G401 (cell line): Measurements from ENCODE around the gene DLX3. TPM values are rescaled to one million over a fixed set of nuclear protein-coding genes. Genes with fewer than 3 reads are reported as not detected.

Source experiments
- DNase-seq: peaks from one replicate; pipeline ENCODE4 v3.0.0-alpha.2; 2015; ENCODE audit warnings: low spot score
- in situ Hi-C: cut with HindIII; loops from 2 replicates; pipeline ENCODE4 v1.10.0; 2016; ENCODE audit warnings: low sequenced_read_pairs, mixed read lengths
- total RNA-seq: library from RNA; depleted of rRNA; stranded (reverse); fragments of >200 nt; shearing (Covaris generic); gene quantifications from 2 replicates; pipeline ENCODE4 v1.2.3, GENCODE V29; 2014

Gene DLX3
- total RNA-seq, 1 experiment from 2014 or later: 11.2 TPM

DNA sequence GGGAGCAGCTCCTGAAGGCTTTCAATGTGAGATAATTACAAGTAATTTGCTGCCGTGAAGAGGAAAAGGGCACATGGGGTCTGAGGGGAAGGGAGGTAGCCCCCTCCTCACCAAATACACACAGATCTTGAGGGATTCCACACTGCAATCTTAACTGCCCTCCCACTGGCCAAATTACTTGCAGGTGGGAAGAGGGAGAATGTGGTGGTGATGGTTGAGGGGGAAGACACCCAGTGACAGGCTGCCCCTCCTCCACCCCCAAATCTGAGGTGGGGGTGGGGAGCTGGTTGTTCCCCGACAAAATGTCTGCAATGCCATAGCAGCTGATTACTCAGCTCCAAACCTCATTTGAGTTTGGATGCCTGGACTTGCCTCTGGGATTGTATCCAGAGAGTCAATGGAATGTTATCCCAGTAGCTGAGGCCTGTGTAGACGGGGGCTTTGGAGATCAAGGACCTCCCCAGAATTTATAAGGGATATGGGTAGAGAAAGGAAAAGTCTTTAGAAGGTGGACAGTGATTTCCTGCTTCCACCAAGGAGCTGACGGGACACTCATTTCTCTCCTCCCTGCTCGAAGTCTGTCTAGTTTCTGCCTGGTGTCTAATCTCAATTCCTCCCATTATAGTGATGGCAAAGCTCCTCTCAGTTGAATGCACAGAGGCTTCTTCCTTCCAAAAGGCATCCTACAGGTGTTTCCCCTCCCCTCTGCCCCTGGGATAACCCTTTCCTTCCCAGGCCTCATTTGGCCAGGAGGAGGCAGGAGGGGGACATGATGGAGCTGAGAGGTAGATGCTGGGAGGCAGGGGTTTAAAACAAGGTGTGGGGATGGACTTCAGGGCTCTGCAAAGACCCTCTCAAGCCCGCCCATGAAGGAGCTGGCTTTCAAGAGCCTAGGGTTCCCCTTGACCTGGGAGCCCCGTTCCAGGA is 17.3 kb downstream of the DLX3 start:
- in situ Hi-C loops: loop anchor here (5.0 kb wide), 1 partner anchor 95 kb away; no protein-coding TSS in a partner anchor
- DNase-seq: no peak

DNA sequence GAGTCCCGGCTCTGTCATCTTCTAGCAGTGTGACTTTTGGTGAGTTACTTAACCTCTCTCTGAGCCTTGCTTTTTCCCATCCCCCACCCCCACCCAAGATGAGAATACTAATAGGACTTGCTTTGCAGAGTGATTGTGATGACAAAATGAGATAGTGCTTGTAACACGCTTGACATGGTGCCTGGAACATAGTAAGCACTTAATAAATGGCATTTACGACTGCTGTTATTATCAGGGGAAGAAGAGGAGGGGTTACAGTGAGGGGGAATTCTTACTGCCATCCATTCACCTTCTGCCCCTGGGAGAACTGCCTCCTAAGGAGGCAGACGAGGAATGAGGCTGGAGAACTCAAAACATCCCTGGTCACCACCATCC is 18.2 kb downstream of the DLX3 start:
- DNase-seq: peak; percentile 45
- in situ Hi-C loops: loop anchor here (5.0 kb wide), 1 partner anchor 95 kb away; no protein-coding TSS in a partner anchor

DNA sequence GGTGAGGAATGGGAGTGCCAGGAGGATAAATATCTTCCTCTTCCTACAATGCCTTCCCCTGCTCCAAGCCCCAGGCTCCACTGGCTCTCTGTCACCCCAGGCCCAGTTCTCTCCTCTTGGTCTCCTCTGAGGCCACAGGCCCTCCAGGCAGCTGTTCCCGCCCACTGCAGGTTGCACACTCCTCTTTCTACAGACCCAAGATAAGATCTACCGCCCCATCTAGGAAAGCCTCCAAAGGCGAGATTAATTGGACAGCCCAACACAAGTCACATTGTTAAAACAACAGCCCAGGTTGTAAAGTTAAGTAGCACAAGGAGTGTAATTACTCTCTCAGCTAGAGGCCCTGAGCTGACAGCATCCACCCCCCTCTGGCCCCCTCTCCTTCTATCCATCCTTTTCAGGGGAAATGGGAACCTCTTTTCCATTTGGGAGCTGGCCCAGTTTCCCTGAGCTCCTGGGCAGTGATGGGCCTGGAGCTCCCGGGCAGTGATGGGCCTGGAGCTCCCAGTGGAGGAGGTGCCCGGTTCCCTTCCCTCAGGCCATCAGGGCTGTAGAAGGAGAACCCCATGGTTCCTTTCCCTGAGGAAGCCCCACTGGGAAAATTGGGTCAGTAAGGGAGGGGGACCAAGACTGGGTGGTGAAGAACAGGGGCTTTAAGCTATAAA is 18.7 kb downstream of the DLX3 start:
- DNase-seq: peak; percentile 65
- in situ Hi-C loops: loop anchor here (5.0 kb wide), 1 partner anchor 94 kb away; no protein-coding TSS in a partner anchor

DNA sequence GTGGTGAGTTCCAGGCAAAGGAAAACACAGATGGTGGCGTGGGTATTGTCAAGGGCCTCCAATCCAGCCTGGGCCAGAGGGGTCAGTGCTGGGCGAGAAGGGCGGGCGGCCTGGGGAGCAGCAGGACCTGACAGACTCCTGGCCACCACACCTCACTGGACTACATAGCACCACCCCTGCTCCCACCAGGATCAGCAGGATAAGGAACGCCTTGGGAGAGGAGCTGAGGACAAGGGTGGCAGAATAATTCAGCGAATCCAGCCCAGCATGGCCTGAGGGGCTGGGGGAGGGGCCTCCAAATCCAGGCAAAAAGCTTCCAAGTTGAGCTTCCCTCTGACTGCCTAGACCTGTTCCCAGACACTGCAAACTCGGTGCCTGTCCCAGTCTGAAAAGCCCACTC is 19.5 kb downstream of the DLX3 start:
- in situ Hi-C loops: loop anchor here (5.0 kb wide), 1 partner anchor 93 kb away; no protein-coding TSS in a partner anchor
- no peak for DNase-seq

DNA sequence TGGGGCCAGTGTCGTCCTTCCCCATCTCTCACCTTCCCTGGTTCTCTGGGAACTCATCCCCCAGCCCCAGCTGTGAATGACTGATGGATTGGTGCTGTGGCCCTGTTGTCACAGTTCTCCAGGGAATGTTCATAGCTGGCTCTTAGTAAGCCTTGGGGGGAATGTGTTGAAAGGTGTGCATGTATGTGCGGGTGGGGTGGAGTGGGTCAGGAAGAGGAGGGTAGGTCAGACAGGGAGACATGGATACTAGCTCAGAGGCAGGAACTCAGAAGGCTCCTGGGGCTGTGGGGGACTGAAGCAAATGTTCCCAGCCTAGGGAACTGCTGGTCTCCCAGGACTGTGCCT is 21.8 kb downstream of the DLX3 start:
- in situ Hi-C loops: no loop called here
- DNase-seq: no peak

DNA sequence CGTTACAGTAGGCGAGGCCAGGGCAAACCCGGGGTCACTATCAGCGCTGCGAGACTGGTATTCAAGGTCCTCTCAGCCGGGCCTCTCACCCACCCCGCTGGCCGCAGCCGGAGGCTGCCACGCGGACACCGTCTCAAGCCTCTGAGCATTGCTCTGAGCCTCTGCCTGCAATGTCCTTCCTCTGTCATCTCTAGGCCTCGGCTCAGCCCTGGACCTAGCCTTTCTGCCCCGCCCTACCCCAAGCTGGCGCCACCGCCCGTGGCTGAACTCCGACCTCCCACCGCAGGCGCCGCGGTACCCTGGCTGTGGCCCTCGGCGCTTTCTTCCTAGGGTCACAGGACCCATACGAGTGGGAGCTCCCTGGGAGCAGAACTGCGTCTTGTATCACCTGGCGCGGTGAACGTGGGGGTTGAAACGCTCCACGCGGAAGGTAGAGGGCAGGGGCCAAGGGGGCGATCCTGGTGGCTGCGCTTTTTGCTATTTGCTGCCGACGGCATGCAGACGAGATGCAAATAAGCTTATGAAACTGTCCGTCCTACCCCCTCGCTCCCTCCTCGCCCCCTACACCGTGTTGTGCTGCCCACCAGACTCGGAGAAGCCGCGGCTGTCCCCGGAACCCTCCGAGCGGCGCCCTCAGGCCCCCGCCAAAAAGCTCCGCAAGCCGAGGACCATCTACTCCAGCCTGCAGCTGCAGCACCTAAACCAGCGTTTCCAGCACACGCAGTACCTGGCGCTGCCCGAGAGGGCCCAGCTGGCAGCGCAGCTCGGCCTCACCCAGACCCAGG is 22.3 kb downstream of the DLX3 start:
- in situ Hi-C loops: no loop called here
- DNase-seq: no peak

DNA sequence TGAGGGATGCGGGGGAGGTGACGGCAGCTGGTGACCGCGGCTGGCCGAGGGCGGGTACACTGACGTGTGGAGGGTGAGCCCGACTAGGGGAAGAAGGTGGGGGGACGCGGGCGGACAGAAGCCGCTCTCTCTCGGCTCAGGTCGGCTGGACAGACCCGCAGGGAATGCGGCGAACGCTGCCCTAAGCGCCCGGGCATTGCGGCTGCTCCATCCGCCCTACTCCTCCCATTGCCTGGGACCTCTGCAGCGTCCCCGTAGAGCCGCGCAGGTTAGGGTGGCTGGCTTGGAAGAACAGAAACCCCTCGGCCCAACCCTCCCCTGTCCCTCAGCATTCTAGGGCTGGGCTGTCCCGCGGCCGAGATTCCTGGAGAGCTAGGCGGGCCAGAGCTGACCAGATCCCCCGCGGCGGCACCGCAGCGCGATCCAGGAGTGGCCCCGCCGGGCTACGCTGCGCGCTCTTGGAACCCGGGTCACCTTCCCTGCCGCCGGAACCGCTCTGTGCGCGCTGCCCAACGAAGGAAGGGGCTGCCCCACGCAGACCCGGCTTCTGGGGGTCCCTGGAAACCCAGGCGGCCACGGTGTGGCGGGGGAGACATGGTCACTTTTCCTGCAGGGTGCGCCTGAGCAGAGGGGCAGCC is 23.1 kb downstream of the DLX3 start:
- in situ Hi-C loops: no loop called here
- DNase-seq: no peak

DNA sequence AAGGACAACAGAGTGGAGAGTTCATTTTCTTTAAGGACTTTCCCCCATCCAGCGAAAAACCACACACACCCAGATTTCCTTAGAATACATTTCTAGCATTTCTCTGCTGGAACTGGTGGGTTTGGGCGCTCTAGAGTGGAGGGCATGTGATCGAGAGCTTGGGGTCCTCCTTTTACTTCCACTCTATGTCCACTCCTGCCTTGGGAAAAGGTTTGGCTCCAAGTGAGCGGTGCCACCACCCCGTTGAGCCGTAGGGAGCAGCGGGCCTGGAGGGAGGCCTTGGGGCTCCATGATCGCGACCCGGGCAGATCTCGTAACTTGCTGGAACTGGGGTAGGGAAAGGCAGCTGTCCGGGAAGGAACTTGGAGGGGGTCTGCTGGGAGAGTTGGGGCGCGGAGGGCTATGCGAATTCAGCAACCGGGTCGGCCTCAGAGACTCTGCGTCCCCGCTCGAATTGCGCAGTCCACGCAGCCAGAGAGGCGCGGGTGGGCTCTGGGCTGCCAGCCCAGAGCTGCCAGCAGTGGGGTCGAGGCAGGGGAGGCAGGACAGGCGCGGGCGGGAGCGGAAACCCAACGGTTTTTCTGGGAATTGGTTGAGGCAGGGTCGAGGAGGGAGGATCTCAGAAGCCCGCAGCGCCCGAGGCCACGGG is 23.7 kb downstream of the DLX3 start:
- no peak for DNase-seq
- in situ Hi-C loops: no loop called here

DNA sequence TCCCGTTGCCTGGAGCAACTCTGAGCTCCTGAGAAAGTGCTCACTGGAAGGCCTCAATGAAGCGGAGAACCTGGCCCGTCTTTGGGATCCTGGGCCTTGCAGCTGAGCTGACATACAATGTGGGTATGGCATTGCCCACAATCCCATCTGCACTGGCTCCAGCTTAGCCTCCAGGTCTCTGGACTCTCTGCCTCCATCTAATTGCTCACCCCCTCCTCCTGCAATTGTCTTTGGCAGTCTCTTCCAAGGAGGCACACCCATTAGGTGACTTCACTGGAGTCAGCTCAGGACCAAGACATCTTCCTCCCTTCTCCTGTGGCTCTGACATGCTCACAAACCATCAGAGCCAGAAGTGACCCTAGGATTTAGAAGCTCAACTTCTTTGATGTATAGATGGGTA is 24.5 kb downstream of the DLX3 start:
- in situ Hi-C loops: no loop called here
- DNase-seq: no peak

DNA sequence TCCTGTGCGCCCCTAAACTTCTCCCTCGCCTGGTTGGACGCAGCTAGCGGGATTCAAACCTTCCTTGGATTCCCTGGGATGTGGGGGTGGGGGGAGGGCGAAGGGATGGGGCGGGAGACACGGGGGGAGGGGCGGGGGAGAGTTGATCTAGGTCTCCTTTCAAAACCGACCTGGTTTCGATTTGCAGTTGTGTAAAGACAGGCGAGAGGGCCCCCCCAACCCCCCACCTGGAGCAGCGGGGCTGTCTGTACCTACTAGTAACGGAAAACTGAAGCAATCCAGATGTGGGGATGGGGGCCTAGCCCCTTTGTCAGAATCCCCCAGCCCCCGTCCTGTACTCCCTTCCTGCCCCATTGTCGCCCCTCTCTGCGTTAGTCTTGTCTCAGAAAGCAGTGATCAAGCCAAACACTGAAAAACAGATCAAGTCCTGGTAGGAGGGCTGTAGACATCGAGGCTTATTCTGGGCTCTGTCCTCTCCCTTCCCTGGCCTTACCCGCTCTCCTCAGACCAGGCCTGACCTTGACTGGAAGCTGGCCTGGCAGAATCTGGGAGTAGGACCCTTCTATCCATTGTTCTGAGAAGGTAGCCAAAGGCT is 25.1 kb downstream of the DLX3 start:
- in situ Hi-C loops: no loop called here
- no peak for DNase-seq

DNA sequence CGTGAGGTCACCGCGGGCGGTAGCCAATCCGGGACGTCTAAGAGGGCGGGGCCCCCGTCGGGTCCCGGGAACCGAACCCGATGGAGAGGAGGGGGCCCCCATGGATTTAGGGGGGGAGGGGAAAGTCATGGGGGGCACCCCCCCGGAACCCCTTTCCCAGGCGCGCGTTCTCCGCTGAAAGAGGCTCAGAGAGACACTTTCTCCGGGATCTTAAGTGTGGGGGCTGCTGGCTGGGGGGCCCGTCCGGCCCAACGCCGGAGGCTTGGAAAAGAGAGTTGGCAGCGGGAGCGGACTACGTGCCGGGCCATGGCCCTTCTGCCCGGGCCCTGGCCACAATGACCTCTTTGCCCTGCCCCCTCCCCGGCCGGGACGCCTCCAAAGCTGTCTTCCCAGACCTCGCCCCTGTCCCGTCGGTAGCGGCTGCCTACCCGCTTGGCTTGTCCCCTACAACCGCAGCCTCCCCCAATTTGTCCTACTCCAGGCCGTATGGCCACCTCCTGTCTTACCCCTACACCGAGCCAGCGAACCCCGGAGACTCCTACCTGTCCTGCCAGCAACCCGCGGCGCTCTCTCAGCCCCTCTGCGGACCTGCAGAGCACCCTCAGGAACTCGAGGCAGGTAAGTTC is 25.8 kb downstream of the DLX3 start, which contains the start of gene DLX4:
DLX4 (plus strand) TSS at position 57 of the 626 bp plus-strand sequence; CDS start at position 336, 279 bp downstream.
- no peak for DNase-seq
- in situ Hi-C loops: no loop called here

DNA sequence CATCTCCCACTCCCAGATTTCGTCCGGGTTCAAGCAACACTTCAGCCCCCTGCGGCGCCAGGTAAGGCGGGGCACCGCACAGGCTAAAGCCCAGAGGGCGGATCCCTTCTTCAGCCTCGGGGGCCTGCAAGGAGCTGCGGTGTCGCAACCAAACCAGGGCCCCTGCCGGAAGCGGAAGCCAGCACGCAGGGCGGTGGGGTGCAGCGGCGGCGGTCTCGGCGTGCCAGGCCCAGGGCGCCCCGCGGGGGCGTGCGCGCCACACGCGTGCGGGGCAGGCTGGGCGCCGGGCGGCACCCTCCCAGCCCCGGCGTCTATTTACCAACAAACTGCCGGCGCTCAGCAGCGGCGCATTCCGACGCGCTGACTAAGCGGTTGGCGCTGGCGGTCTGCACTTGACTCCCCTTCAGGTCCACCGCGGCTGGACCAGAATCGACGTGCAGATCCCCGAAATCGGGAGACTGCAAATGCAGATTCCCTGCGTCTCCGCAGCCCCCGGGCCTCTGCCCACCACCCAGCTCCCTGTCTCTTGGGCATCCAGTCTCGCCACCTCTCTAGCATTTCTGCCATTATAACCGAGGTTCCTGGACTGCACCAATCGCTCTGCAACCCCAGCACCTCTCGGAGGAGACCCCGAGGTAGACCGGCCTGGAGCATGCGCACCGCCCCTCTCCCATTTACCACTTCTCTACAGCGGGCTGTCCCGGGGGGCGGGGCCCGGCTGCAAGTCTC is 26.5 kb downstream of the DLX3 start:
- DNase-seq: peak; percentile 41
- in situ Hi-C loops: no loop called here

DNA sequence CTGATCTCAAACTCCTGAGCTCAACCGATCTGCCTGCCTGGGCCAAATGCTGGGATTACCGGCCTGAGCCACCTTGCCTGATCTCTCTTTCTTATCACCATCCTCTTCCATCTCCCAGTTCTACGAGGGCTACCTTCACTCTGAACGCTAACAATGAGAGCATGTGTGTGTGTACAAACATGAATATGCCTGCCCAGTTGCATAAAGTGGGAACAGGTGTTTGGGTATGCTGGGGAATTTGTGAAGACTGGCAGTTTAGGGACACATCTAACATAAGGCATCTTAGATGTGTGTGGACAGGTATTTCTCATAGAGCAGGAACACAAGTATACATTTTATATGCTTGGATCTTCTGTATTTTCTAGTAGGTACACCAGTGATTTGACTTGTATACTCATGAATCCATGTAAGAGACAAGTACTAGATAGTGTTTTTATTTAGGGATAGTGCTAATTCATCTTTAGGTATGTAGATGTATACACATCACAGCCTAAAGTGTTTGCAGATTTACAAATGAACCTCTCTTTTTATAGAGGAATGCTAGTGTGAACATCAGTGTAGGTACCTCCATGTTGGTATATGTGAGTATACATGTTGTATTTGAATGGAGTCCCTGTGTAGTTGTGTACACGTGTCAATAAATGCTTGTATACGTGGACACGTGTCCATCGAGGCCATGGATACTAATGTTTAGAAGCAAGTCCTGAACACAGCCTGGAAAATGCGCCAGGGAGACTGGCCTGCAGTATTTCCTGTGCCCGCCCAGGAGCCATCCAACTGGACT is 27.2 kb downstream of the DLX3 start:
- in situ Hi-C loops: no loop called here

DNA sequence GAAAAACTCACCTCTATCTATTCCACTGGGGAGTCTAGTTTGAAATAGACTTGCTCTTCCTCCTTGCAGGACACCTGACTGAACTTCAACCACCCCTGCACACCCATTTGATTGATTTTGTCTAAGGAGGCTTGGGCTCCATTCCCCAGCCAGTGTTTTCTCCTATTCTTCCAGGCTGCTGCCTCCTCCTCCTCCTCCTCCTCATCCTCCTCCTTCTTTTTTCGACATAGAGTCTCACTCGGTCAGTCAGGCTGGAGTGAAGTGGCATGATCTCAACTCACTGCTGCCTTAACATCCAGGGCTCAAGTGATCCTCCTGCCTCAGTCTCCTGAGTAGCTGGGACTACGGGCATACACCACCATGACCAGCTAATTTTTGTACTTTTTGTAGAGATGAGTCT is 27.8 kb downstream of the DLX3 start:
- in situ Hi-C loops: no loop called here

More for the DNA sequence above, 27.2 kb downstream of the DLX3 start:
- DNase-seq: no peak

DNA sequence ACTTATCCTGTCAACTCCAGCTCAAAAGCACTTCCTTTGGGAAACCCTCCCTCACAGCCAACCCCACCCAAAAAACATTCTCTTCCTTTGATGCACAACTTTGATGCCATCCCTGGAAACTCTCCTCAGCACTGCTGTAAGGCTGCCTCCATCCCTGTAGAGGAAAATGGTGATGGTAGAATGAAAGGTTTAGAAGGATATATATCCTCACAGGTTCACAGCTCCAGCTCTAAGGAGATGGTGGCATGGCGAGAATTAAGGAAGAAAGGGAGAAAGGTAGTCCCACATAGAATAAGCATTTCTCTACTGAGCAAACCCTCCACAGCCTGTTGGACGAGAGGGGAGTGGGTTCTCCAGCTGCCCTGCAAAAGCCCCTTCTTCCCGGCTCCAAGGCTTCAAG is 28.3 kb downstream of the DLX3 start:
- in situ Hi-C loops: no loop called here
- DNase-seq: no peak

More for the DNA sequence above, 27.8 kb downstream of the DLX3 start:
- no peak for DNase-seq

DNA sequence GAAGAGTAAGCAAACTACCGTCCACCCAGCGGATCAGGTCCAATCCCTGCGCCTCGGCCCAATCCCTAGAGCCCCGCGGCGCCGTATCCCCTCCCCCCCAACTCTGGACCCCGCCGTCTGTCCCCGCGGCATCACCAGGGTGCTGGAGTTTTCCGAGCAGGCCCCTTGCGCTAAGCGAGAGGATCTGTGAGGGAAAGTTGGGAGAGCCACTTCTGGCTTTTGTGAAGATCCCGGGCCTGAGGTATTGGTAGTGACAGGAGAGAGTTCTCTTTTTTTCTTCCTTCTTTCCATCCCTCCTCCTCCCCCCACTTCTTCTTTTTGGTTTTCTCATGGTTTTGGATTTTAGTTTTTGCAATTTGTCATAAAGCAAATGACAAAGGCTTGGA is 29.5 kb downstream of the DLX3 start:
- no peak for DNase-seq
- in situ Hi-C loops: no loop called here
